Aorta (tissue), 5 donors: Measurements from ENCODE around the gene LTB. TPM values are rescaled to one million over a fixed set of nuclear protein-coding genes. Genes with fewer than 3 reads are reported as not detected.

Experiments
- ATAC-seq: fragments of 200-7000 bp; cut with Tn5 transposase; one replicate; pipeline ENCODE4 v1.9.1; 2022; ENCODE audit warnings: moderate library complexity; ENCODE audit not compliant: low FRiP score
- DNase-seq, 2 donors: peaks; one replicate each; pipeline ENCODE4 v3.0.0-alpha.2; 2020
- H3K27ac ChIP-seq, 2 donors: one replicate each; pipeline ENCODE4 v1.5.1; 2013; ENCODE audit warnings: low read length in 2 of 2, mild to moderate bottlenecking in 2 of 2, moderate library complexity in 2 of 2, control low read depth in 1 of 2, inconsistent platforms in 1 of 2, low read depth in 1 of 2
- H3K27me3 ChIP-seq, 2 donors: one replicate each; pipeline ENCODE4 v1.6.1; 2013; ENCODE audit warnings: control low read depth in 1 of 2, low read length in 1 of 2, mild to moderate bottlenecking in 1 of 2, moderate library complexity in 1 of 2; ENCODE audit not compliant: insufficient read depth in 2 of 2, control insufficient read depth in 1 of 2
- H3K36me3 ChIP-seq, 2 donors: one replicate each; pipeline ENCODE4 v1.6.1; 2013; ENCODE audit warnings: control low read depth in 1 of 2, low read length in 1 of 2, mild to moderate bottlenecking in 1 of 2; ENCODE audit not compliant: insufficient read depth in 2 of 2, control insufficient read depth in 1 of 2
- H3K4me1 ChIP-seq, 2 donors: one replicate each; pipeline ENCODE4 v1.6.1; 2013; ENCODE audit warnings: low read length in 2 of 2, control low read depth in 1 of 2, mild to moderate bottlenecking in 1 of 2, moderate library complexity in 1 of 2; ENCODE audit not compliant: insufficient read depth in 2 of 2, control insufficient read depth in 1 of 2
- H3K4me3 ChIP-seq, 2 donors: one replicate each; pipeline ENCODE4 v1.5.1; 2013; ENCODE audit warnings: low read length in 2 of 2, control low read depth in 1 of 2, mild to moderate bottlenecking in 1 of 2
- H3K9me3 ChIP-seq: one replicate; pipeline ENCODE4 v1.6.1; 2013; ENCODE audit warnings: mild to moderate bottlenecking, low read length; ENCODE audit not compliant: control insufficient read depth
- WGBS, 2 donors: extraction: QIAGEN DNeasy Blood & Tissue Kit; methylation state at CpG; one replicate each; pipeline ENCODE4 v1.1.7; 2013; 5-methylcytosine and 5-hydroxymethylcytosine counted together
- intact Hi-C, 2 donors: fragments of 100-400 bp; cut with DNase I; formaldehyde crosslinking; loops; one replicate each; pipeline versions ENCODE4 v1.14.2 to v1.15.0; 2022
- polyA plus RNA-seq, 2 donors: library from polyadenylated mRNA; stranded (reverse); fragments of 200-250 nt; gene quantifications; one replicate each; pipeline ENCODE4 v1.2.3, GENCODE V29; 2013
- total RNA-seq, 2 donors: library from RNA; stranded (reverse); fragmentation: NEBNext Ultra II Directional; extraction: Animal tissue kit (Norgen Biotek cat#: 25700); gene quantifications; one replicate each; pipeline ENCODE4 v1.2.1, GENCODE V29; 2021
- donor health status: healthy with polysubstance abuse.
- donor health status: Bipolar disorder and iron deficiency.
- donor health status: DM: no; HTN: no; CAD: no.
- donor health status: DM: no; HTN: no; CAD: no.
- donor health status: DM: yes; HTN: yes; CAD: no.

The LTB gene
- total and polyA plus RNA-seq, 4 donors, result 0.88 to 3.6 (median 2.0) TPM

GRCh38 chr6:31547727-31548543, 34.3 kb downstream of the LTB start:
- Histone ChIP-seq H3K27me3 (no peaks in the 10 kb centered on the region), H3K9me3 (no peaks in the 10 kb centered on the region), H3K4me1 (no peaks in the 10 kb centered on the region), H3K27ac (peak overlapping the region in 1 of 2 donors; percentile 31), H3K36me3 (no peaks in the 10 kb centered on the region), H3K4me3 (peak overlapping the region in 1 of 2 donors; percentile 59)
- WGBS, 2 donors, result 75 to 77% methylated on average over 24 of the region's 24 CpGs
- DNase-seq, result peak in 1 of 2 donors; percentile 79
- ATAC-seq, result no peak
- intact Hi-C loops, result loop anchor here (2.0 kb wide), 1 partner anchor 33 kb away; no protein-coding TSS in a partner anchor

- DNase-seq, result peak; percentile 97
- Histone ChIP-seq H3K4me3 (peak within 1 kb of the TSS; percentile 14 to 59), H3K27ac (peak within 1 kb of the TSS in 1 of 2 donors; percentile 31), H3K4me1 (no peaks in the 10 kb centered on the region), H3K9me3 (no peaks in the 10 kb centered on the region), H3K36me3 (no peaks in the 10 kb centered on the region), H3K27me3 (no peaks in the 10 kb centered on the region)
- intact Hi-C loops, result loop anchor here (1.0 to 2.0 kb wide), 3 partner anchors 34 to 52 kb away; no protein-coding TSS in a partner anchor
- WGBS, 2 donors, result 0 to 1% methylated on average over 25 of the region's 25 CpGs
- ATAC-seq, result peak; percentile 97
Measured at GRCh38 chr6:31546958-31547726, 35.1 kb downstream of the LTB start, which contains the start of gene NFKBIL1. NFKBIL1 (plus strand) TSS chr6:31547608; CDS start chr6:31547695, 87 bp downstream.

GRCh38 chr6:31546339-31546957, 35.8 kb downstream of the LTB start, which contains the start of gene ATP6V1G2:
ATP6V1G2 (minus strand) TSS chr6:31546608; CDS start chr6:31546559, 49 bp downstream.
- Histone ChIP-seq H3K36me3 (no peaks in the 10 kb centered on the region), H3K4me3 (peak within 1 kb of the TSS; percentile 14 to 22), H3K27me3 (no peaks in the 10 kb centered on the region), H3K9me3 (no peaks in the 10 kb centered on the region), H3K4me1 (no peaks in the 10 kb centered on the region), H3K27ac (peak within 1 kb of the TSS in 1 of 2 donors; percentile 31)
- peak; percentile 88 to 94 for DNase-seq
- peak; percentile 90 for ATAC-seq
- intact Hi-C loops, result loop anchor here (1.0 to 2.0 kb wide), 3 partner anchors 34 to 53 kb away; no protein-coding TSS in a partner anchor
- WGBS, 2 donors, result 5 to 6% methylated on average over 11 of the region's 11 CpGs

GRCh38 chr6:31545291-31545690, 36.9 kb downstream of the LTB start:
- Histone ChIP-seq H3K36me3 (no peaks in the 10 kb centered on the region), H3K4me3 (no peak overlapping the region), H3K27me3 (no peaks in the 10 kb centered on the region), H3K27ac (no peak overlapping the region), H3K9me3 (no peaks in the 10 kb centered on the region), H3K4me1 (peaks cover 2 to 3% of the 10 kb centered on the region in 2 donors)
- ATAC-seq (no peak), DNase-seq (no peak)
- intact Hi-C loops, result no loop called here
- WGBS, 2 donors, result 64 to 72% methylated on average over 7 of the region's 7 CpGs

DNA sequence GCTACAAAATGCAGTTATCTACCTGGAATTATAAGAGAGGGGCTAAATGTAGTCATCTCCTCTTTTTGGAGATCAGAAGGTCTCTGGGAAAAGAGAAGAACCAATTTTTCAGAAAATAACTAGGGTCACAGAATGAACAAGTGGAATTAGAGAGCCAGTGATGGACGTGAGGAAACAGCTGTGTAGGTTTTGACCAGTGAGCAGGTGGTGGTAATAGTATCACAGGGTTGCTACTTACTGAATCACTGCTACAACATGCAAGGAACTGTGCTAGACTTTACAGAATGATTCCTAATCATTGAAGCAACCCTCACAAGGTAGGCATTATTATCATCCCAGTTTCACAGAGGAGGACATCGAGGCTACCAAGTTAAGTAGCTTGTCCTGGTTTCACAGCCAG, 37.5 kb downstream of the LTB start:
- no peaks in the 10 kb centered on the region for H3K27me3 ChIP-seq
- no peak for ATAC-seq
- H3K27ac ChIP-seq, result no peak overlapping the region
- intact Hi-C loops, result loop anchor here in 1 of 2 donors (5.0 kb wide), 2 partner anchors 52 to 633 kb away; partner anchors contain the start of genes AGPAT1 and RNF5
- no peak overlapping the region for H3K4me3 ChIP-seq
- 59 to 64% methylated on average over 2 of the region's 2 CpGs for WGBS, 2 donors
- H3K9me3 ChIP-seq, result no peaks in the 10 kb centered on the region
- H3K4me1 ChIP-seq, result peaks cover 2 to 3% of the 10 kb centered on the region in 2 donors
- no peak for DNase-seq
- no peaks in the 10 kb centered on the region for H3K36me3 ChIP-seq

DNA sequence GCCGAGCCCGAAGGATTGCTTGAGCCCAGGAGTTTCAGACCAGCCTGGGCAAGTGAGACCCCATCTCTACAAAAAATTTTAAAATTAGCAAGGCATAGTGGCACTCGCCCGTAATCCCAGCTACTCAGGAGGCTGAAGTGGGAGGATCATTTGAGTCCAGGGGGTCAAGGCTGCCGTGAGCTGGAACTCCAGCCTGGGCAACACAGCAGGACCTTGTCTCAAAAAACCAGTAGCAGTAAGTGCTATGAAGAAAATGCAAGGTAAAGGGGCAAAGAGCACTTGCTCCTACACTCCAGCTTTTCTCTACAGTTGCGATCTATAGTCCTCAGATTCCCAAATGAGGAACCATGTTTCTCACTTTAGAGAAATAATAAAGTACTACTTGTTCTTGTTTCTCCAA, 38.6 kb downstream of the LTB start:
- no peak overlapping the region for H3K27ac ChIP-seq
- intact Hi-C loops, result loop anchor here in 1 of 2 donors (5.0 kb wide), 2 partner anchors 51 to 634 kb away; partner anchors contain the start of genes AGPAT1 and RNF5
- no peaks in the 10 kb centered on the region for H3K9me3 ChIP-seq
- H3K4me1 ChIP-seq, result peaks cover 3% of the 10 kb centered on the region in 2 donors
- ATAC-seq, result no peak
- WGBS, 2 donors, result 89 to 90% methylated on average over 6 of the region's 6 CpGs
- no peaks in the 10 kb centered on the region for H3K27me3 ChIP-seq
- DNase-seq, result no peak
- no peak overlapping the region for H3K4me3 ChIP-seq
- peaks cover 2 to 7% of the 10 kb centered on the region in 2 donors for H3K36me3 ChIP-seq

GRCh38 chr6:31541658-31542521, 40.3 kb downstream of the LTB start, which contains the start of gene DDX39B:
DDX39B (minus strand) TSS chr6:31542003; CDS start chr6:31540532, 1,471 bp downstream.
- Histone ChIP-seq H3K4me1 (peaks cover 3% of the 10 kb centered on the region in 2 donors), H3K4me3 (peak within 1 kb of the TSS; percentile 77 to 78), H3K36me3 (peaks cover 5 to 10% of the 10 kb centered on the region in 2 donors), H3K9me3 (no peaks in the 10 kb centered on the region), H3K27ac (peak within 1 kb of the TSS; percentile 47 to 94), H3K27me3 (no peaks in the 10 kb centered on the region)
- ATAC-seq (peak; percentile 97), DNase-seq (peak; percentile 97)
- intact Hi-C loops, result loop anchor here in 1 of 2 donors (5.0 kb wide), 2 partner anchors 50 to 635 kb away; partner anchors contain the start of genes AGPAT1 and RNF5
- 0% methylated on average over 39 to 43 of the region's 43 CpGs for WGBS, 2 donors
